Fibroblast of skin of right biceps (primary cell): ENCODE results near the gene C1orf159.

Experiments
- DNase-seq: peaks from one replicate; pipeline ENCODE4 v3.0.0-alpha.2; 2013

C1orf159 gene

GRCh38 chr1:1130206-1131120, 14.6 kb upstream of the C1orf159 start:
- DNase-seq, result no peak

GRCh38 chr1:1129381-1129821, 13.5 kb upstream of the C1orf159 start:
- no peak for DNase-seq

DNA sequence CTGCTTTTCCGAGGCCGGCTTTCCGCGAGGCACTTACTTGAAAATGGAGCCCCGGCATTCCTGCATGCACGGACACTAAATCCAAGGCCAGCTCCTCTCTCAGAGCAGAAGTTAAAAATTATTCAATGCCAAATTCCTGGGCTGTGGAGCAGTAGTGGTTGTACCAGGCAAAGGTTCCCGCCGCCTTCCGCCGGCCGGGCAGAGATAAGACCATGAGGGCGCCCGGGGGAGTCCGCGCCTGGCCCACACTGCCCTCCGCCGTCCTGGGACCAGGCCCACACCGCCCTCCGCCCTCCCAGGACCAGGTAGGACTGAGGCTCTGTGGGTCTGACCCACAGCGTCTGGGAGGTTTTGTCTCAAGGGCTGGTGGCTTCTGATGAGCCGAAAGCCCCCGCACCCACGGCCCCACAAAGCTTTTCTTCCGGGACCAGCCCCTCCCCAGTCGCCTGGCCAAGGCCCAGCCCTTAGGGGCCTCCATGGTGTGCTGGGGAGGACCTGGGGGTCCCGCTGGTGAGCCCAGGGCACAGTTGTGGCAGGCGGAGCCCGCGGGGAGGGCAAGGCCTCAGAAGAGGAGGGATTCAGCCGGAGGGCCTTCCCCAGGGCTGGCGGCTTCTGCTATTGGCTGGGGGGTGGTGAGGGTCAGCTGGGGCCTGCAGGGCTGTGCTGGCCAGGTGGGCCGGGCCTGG, 12.7 kb upstream of the C1orf159 start:
- DNase-seq, result no peak

- DNase-seq, result no peak
Measured at GRCh38 chr1:1127551-1128451, 11.9 kb upstream of the C1orf159 start.

GRCh38 chr1:1125945-1126344, 10.1 kb upstream of the C1orf159 start:
- no peak for DNase-seq

GRCh38 chr1:1124786-1125642, 9.1 kb upstream of the C1orf159 start:
- DNase-seq, result no peak

DNA sequence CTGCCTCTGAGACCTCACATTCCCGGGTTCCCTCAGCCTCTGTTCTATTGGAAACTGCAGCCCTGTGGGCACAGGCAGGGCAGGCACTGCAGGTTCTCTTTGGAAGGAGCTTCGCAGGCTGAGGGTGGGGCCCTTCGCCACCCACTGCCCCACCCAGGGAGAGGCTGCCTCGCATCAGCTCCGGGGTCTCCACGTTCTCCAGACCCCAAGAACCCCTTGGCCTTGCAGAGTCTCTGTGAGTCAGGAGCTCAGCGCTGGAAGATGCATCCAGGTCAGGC, 8.6 kb upstream of the C1orf159 start:
- DNase-seq, result no peak

DNA sequence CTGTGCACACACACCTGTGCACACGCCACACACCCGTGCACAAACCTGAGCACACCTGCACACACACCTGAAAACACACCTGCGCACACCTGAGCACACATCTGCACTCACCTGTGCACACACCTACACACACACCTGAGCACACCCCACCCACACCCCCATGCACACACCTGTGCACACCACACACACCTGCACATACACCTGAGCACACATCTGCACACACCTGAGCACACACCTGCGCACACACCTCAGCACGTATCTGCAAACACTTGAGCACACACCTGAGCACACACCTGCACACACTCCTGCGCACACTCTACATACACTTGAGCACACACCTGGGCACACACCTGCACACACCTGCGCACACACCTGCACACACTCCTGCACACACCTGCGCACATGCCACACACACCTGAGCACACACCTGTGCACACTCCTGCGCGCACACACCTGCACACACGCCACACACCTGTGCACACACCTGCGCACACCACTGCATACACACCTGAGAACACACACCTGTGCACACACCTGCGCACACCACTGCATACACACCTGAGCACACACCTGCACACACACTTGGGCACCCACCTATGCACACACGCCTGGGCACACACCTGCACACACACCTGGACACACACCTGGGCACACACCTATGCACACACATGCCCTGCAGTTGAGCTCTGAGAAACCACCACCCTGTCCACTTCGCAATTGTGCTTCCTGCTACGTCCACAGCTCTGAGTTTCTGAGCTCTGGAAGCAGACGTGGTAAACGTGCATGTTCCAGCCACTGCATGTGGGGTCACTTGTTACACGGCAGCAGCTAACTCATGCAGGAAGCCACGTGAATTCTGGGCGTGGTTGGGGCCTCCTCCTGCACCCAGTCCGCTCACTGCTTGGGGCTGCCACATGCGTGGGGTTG, 8.0 kb upstream of the C1orf159 start:
- DNase-seq, result peak; percentile 33

GRCh38 chr1:1122981-1123480, 7.1 kb upstream of the C1orf159 start:
- DNase-seq, result no peak

DNA sequence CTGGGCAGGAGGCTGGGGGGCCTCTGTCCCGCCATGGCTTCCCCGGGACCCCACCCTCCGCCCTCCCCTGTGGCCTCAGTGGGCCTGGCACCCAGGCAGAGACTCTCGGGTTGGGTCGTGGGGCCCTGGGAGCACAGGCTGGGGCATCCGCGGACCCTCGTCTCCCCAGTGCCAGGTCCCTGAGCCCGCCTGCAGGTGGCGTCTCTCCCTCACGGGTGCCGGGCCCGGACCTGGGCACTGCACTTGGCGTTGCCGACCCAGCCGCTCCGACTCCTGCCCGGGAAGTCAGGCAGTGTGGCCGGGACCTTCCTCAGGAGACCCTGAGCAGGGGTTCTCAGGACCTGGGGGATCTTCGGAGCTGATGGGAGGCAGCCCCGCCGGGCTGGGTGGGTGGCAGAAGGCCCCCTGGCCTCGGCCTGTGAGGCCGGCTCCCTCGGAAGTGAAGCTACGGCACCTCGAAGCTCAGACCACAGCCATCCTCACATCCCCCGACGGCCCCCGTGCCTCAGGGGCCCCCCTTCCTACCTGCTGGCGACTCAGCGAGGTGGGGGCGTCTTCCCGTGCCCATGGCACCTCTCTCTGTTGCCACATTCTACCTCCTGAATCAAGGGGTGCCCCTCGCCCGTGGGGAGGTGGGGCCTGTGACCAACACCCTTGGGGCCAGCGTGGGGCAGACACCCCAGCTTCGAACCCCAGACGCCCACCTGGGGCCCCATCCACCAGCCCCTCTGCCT, 6.4 kb upstream of the C1orf159 start:
- peak; percentile 62 for DNase-seq

GRCh38 chr1:1121611-1122077, 5.8 kb upstream of the C1orf159 start:
- no peak for DNase-seq

DNA sequence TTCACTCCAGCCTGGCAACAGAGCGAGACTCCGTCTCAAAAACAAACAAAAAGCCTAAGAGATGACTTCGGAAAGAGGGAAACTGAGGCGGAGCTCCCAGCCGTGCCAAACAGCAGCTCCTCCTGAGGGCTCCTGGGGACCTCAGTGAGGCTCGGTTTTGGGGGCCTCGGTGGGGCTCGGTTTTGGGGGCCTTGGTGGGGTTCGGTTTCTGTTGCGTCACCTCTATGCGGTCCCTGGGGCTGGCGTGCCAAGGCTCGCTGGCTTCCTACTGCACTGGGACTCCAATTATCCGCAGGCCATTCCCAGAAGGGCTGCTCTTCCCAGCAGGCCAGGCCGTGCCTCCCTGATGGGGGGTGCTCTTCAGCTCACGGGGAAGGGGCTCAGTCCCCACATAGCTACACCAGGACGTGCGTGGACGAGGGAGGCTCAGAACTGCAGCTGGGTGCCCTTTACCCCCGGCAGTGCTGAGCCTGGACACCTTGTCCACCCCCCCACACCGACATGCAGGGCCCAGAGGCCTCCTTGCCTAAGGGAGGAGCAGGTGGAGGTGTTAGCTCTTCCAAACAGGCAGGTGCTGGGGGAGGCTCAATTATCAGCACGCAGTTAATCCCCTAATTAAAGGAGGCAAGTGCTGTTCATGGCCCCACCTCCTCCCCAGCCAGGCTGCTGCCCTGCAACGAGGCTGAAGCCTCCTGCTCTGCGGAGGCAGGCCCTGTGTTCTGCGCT, 5.1 kb upstream of the C1orf159 start:
- DNase-seq, result no peak

DNA sequence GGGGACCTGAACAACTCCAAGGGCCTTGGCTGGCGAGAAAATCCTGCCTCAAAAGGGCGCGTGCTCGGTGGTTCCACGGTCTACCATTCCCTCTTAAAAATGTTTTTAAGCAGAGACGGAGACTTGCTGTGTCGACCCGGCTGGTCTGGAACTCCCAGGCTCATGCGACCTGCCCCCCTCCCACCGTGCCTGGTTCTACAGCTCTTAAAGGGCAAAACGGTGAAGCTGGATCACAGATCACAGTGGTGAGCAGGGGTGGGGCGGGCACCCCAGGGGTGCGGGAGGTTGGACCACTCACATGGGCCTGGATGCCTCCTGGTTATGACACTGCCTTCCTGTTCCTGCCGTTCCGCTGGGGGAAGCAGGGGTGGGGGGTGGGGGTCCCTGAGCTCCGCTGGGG, 4.2 kb upstream of the C1orf159 start:
- no peak for DNase-seq

GRCh38 chr1:1119272-1119890, 3.5 kb upstream of the C1orf159 start:
- no peak for DNase-seq

GRCh38 chr1:1118876-1119220, 3.0 kb upstream of the C1orf159 start:
- DNase-seq, result no peak

- DNase-seq, result no peak
Measured at GRCh38 chr1:1118011-1118875, 2.4 kb upstream of the C1orf159 start.

DNA sequence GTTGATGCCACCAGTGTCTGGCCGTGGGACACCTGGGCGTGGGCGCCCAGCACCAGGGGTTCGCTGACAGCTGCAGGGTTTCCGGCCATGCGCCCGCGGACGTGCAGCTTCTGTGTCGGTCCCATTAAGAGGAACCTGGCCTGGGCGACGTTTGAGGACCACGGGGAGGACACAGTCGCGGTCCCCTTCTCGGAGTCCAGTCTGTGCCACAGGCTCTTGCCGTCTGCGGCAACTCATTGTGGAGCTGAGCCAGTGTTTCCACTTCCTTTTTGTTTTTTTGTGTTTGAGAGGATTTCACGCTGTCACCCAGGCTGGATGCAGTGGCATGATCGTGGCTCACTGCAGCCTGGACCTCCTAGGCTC, 1.6 kb upstream of the C1orf159 start:
- DNase-seq, result no peak
